GM19452 (cell line): ENCODE measurements around the gene AGO3.
A peak's percentile ranks its signal among the peaks of the same experiment; 100 is the strongest.

Experiments used
- ATAC-seq: cut with Tn5 transposase; IDR thresholded peaks from one replicate; pipeline ENCODE4 v1.9.1; 2021; ENCODE audit not compliant: unreplicated experiment

AGO3 gene

GRCh38 chr1:36080801-36081200 lies 149.9 kb downstream of the AGO3 start:
- no peak for ATAC-seq

- no peak for ATAC-seq
These were observed 151.1 kb downstream of the AGO3 start for GRCh38 chr1:36081926-36082485.

- no peak for ATAC-seq
These were observed 152.3 kb downstream of the AGO3 start for GRCh38 chr1:36083219-36083618.

- no peak for ATAC-seq
These were observed 153.0 kb downstream of the AGO3 start, which contains the start of gene TEKT2 for GRCh38 chr1:36083635-36084496. Gene TEKT2 (plus strand): TSS chr1:36084094. CDS start chr1:36084922, 828 bp downstream.

- no peak for ATAC-seq
These were observed 153.7 kb downstream of the AGO3 start for GRCh38 chr1:36084497-36085115.

GRCh38 chr1:36085126-36085525 lies 154.2 kb downstream of the AGO3 start:
- ATAC-seq: no peak

- no peak for ATAC-seq
These were observed 155.0 kb downstream of the AGO3 start for GRCh38 chr1:36085686-36086526.

- no peak for ATAC-seq
These were observed 155.8 kb downstream of the AGO3 start for GRCh38 chr1:36086529-36087232.

GRCh38 chr1:36087233-36088123 lies 156.6 kb downstream of the AGO3 start:
- ATAC-seq: no peak

GRCh38 chr1:36088265-36088576 lies 157.3 kb downstream of the AGO3 start:
- peak; percentile 13 for ATAC-seq

- peak; percentile 86 for ATAC-seq
These were observed 157.9 kb downstream of the AGO3 start, which contains the start of gene ADPRS for GRCh38 chr1:36088577-36089392. Gene ADPRS (plus strand): TSS chr1:36088892. CDS start chr1:36088905, 13 bp downstream.

- ATAC-seq: no peak
These were observed 158.7 kb downstream of the AGO3 start for GRCh38 chr1:36089393-36090121.

GRCh38 chr1:36091141-36091540 lies 160.2 kb downstream of the AGO3 start:
- no peak for ATAC-seq

- no peak for ATAC-seq
These were observed 160.8 kb downstream of the AGO3 start for GRCh38 chr1:36091698-36092097.

GRCh38 chr1:36092166-36092797 lies 161.4 kb downstream of the AGO3 start:
- ATAC-seq: no peak

GRCh38 chr1:36092798-36093185 lies 161.9 kb downstream of the AGO3 start:
- ATAC-seq: no peak

- no peak for ATAC-seq
These were observed 162.3 kb downstream of the AGO3 start for GRCh38 chr1:36093226-36093625.

- ATAC-seq: no peak
These were observed 163.0 kb downstream of the AGO3 start for GRCh38 chr1:36093929-36094328.
